ENCODE data around the gene ZNF536.

The ZNF536 gene

DNA sequence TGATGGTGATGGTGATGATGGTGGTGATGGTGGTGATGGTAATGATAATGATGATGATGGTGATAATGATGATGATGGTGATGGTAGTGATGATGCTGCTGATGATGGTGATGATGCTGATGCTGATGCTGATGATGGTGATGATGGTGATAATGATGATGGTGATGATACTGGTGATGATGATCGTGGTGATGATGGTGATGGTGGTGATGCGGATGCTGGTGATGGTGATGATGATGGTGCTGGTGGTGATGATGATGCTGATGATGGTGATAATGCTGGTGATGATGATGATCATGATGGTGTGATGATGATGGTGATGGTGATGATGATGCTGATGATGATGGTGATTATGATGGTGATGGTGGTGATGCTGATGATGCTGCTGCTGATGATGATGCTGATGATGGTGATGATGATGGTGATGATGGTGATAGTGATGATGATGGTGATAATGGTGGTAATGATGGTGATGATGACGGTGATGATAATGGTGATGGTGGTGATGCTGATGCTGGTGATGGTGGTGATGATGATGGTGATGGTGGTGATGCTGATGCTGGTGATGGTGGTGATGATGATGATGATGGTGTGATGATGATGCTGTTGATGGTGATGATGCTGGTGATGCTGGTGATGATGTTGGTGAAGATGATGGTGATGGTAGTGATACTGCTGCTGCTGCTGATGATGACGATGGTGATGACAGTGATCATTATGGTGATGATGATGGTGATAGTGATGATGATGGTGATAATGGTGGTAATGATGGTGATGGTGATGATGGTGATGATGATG is 62.8 kb downstream of the ZNF536 start:
- TF ChIP-seq, protein P1, sequence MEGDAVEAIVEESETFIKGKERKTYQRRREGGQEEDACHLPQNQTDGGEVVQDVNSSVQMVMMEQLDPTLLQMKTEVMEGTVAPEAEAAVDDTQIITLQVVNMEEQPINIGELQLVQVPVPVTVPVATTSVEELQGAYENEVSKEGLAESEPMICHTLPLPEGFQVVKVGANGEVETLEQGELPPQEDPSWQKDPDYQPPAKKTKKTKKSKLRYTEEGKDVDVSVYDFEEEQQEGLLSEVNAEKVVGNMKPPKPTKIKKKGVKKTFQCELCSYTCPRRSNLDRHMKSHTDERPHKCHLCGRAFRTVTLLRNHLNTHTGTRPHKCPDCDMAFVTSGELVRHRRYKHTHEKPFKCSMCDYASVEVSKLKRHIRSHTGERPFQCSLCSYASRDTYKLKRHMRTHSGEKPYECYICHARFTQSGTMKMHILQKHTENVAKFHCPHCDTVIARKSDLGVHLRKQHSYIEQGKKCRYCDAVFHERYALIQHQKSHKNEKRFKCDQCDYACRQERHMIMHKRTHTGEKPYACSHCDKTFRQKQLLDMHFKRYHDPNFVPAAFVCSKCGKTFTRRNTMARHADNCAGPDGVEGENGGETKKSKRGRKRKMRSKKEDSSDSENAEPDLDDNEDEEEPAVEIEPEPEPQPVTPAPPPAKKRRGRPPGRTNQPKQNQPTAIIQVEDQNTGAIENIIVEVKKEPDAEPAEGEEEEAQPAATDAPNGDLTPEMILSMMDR (IDR thresholded peaks at IDR 0.05), result no peak
- no peak for TF ChIP-seq ZFX (IDR thresholded peaks at IDR 0.05; ENCODE audit: borderline replicate concordance)
- H3K27ac ChIP-seq, result no peak overlapping the region

DNA sequence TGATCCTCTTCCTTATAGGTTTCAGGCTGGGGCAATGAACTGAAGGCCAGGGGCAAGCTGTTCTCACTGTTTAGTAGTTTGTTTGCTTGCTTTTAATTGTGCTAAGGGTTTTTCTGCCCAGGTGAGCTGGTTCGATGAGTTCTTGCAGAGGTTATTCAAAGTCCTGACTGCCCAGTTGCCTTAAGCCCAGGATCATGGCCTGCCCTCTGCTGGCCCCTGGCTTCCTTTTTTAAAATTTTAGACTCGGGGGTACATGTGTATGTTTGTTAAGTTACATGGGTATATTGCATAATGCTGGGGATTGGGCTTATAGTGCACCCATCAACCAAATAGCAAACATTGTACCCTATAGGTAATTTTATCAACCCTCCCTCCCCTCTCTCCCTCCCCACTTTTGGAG is 65.7 kb downstream of the ZNF536 start:
- no peak for TF ChIP-seq ZFX (IDR thresholded peaks at IDR 0.05; ENCODE audit: borderline replicate concordance)
- no peak overlapping the region for H3K27ac ChIP-seq

DNA sequence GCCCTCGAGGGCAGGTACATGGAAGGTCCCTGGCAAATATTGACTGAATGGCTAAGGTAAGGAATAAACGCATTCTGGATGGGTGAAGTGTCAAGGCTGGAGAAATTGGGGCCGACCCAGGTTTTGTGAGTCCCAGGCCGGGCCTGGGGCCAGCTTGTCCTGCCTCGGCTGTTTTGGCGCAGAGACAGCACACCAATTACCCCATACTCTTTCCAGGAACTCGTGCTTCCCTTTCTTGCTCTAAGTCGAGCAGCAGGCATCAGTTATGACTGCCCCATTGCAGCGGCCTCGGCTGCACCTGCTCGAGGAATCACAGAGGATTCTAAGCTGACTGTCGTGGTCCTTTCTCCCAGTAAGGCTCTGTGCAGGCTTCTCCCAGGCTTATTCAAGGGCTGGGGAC is 67.1 kb downstream of the ZNF536 start:
- no peak overlapping the region for H3K27ac ChIP-seq
- TF ChIP-seq ZFX (IDR thresholded peaks at IDR 0.05; ENCODE audit: borderline replicate concordance), result no peak
- TF ChIP-seq, protein P1 (IDR thresholded peaks at IDR 0.05), result no peak

DNA sequence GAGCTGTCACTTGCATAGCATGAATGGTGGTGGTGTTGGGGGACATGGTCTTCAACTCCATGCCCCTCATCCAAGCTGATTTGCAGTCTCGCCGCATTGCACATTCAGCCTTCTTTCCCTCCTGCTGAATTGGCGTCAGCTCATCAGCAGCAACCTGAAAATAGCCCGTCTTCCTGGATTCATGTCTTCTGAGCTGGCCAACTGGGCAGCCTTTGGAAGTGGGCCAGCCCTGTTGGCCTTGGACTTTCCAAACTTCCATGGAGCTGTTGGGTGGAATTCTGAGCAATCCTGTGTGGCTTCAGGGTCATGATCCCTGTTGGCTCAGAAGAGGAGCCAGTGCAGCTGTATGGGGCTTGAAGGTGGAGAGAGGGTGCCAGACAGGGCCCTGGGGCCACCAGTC is 68.8 kb downstream of the ZNF536 start:
- no peak overlapping the region for H3K27ac ChIP-seq
- no peak for TF ChIP-seq ZFX (IDR thresholded peaks at IDR 0.05; ENCODE audit: borderline replicate concordance)
- TF ChIP-seq, protein P1 (IDR thresholded peaks at IDR 0.05), result no peak

DNA sequence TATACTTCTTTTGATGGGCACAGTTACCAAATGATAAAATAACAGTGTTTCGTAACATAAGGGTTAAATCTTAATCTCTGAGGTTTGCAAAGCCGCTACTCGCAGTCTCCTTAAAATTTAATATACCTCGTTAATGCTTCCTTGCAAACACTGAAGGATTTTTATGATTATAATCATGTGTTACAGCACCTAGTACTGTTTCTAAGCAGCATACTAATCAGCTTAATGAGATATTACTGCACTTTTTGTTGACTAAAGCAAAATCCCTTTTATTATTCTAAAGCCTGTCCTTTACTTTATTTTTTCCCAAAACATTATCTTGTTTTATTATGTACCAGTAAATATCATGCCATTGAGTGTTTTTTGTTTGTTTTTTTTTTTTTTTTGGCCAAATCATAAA is 70.5 kb downstream of the ZNF536 start:
- H3K27ac ChIP-seq, result no peak overlapping the region
- no peak for TF ChIP-seq ZFX (IDR thresholded peaks at IDR 0.05; ENCODE audit: borderline replicate concordance)
- TF ChIP-seq, protein P1 (IDR thresholded peaks at IDR 0.05), result no peak

DNA sequence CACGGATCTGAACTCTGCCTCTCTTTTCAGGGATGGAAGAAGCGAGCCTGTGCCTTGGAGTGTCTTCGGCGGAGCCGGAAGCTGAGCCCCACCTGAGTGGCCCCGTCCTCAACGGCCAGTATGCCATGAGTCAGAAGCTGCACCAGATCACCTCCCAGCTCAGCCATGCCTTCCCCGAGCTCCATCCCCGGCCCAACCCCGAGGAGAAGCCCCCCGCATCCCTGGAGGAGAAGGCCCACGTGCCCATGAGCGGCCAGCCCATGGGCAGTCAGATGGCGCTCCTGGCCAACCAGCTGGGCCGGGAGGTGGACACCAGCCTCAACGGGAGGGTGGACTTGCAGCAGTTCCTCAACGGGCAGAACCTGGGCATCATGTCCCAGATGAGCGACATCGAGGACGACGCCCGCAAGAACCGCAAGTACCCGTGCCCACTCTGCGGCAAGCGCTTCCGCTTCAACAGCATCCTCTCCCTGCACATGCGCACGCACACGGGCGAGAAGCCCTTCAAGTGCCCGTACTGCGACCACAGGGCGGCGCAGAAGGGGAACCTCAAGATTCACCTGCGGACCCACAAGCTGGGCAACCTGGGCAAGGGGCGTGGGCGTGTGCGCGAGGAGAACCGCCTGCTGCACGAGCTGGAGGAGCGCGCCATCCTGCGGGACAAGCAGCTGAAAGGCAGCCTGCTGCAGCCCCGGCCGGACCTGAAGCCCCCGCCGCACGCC is 71.5 kb downstream of the ZNF536 start:
- H3K27ac ChIP-seq, result no peak overlapping the region
- TF ChIP-seq, protein P1 (IDR thresholded peaks at IDR 0.05), result no peak
- TF ChIP-seq ZFX (IDR thresholded peaks at IDR 0.05; ENCODE audit: borderline replicate concordance), result no peak

DNA sequence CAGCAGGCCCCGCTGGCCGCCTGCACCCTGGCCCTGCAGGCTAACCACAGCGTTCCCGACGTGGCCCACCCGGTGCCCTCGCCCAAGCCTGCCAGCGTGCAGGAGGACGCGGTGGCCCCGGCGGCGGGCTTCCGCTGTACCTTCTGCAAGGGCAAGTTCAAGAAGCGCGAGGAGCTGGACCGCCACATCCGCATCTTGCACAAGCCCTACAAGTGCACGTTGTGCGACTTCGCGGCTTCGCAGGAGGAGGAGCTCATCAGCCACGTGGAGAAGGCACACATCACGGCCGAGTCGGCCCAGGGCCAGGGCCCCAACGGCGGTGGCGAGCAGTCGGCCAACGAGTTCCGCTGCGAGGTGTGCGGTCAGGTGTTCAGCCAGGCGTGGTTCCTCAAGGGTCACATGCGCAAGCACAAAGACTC is 72.1 kb downstream of the ZNF536 start:
- TF ChIP-seq, protein P1 (IDR thresholded peaks at IDR 0.05), result no peak
- no peak for TF ChIP-seq ZFX (IDR thresholded peaks at IDR 0.05; ENCODE audit: borderline replicate concordance)
- H3K27ac ChIP-seq, result no peak overlapping the region
